ENCODE data around the gene TMEM240. TPM values are rescaled to one million over a fixed set of nuclear protein-coding genes. Genes with fewer than 3 reads are reported as not detected.

TMEM240 gene
- total and polyA plus RNA-seq, 2 donors (not counting 3 experiments of a cell fraction or from before 2014, with no cell fraction given): 7.0 to 7.6 TPM

- H3K4me1 ChIP-seq (ENCODE audit: control insufficient read depth, extremely low read depth, insufficient read depth, low read length): no peaks in the 10 kb centered on the region
- no peaks in the 10 kb centered on the region for H4K20me1 ChIP-seq (replicated peaks; ENCODE audit: control insufficient read depth, extremely low read depth, insufficient read depth, low read length)
- H3K27me3 ChIP-seq (ENCODE audit: control insufficient read depth in 2 of 2, insufficient read depth in 2 of 2, low read length in 2 of 2): no peaks in the 10 kb centered on the region
- H3K27ac ChIP-seq (ENCODE audit: insufficient read depth, low read depth, low read length): no peak overlapping the region
- H2AFZ ChIP-seq (ENCODE audit: low read depth, low read length): no peak overlapping the region
- no peak overlapping the region for H3K4me3 ChIP-seq (replicated peaks in 1 of 3; ENCODE audit: insufficient read depth in 1 of 3, low read depth in 1 of 3, low read length in 3 of 3)
- peaks cover 7% of the 10 kb centered on the region for H3K79me2 ChIP-seq (ENCODE audit: control insufficient read depth, insufficient read depth, low read length)
- no peaks in the 10 kb centered on the region for H3K9me1 ChIP-seq (replicated peaks; ENCODE audit: control insufficient read depth, extremely low read depth, insufficient read depth, low read length)
- DNase-seq (ENCODE audit: low read depth, low spot score) (no peak), FAIRE-seq (no peak)
- H3K4me2 ChIP-seq (ENCODE audit: insufficient read depth, low read length): no peak overlapping the region
- POLR2A ChIA-PET: no interaction called here
- CTCF ChIA-PET: no interaction called here
- dilution Hi-C loops (cut with MboI; ENCODE audit: extremely low pct_ligation_motif_present, low sequenced_read_pairs) (no loop called here), intact Hi-C loops (cut with micrococcal nuclease) (no loop called here)
- no peak for TF ChIP-seq JUN (IDR thresholded peaks at IDR 0.05; ENCODE audit: borderline replicate concordance, insufficient read depth, insufficient read length, low read depth)
- no peak for TF ChIP-seq MAX (IDR thresholded peaks at IDR 0.05; ENCODE audit: insufficient read depth, insufficient read length)
- TF ChIP-seq FOS (IDR thresholded peaks at IDR 0.05; ENCODE audit: borderline replicate concordance, insufficient read depth, low read length): no peak
- no peak for TF ChIP-seq EZH2 (IDR thresholded peaks at IDR 0.05; ENCODE audit: borderline replicate concordance, low read depth, low read length, severe bottlenecking)
- no peak for TF ChIP-seq CTCF (IDR thresholded peaks at IDR 0.05; ENCODE audit: extremely low read depth in 1 of 2, insufficient read depth in 1 of 2, low read depth in 1 of 2, low read length in 2 of 2)
- no peak for TF ChIP-seq GATA2 (IDR thresholded peaks at IDR 0.05; ENCODE audit: insufficient read depth, insufficient read length, low read depth, low read length)
- TF ChIP-seq POLR2AphosphoS5 (IDR thresholded peaks at IDR 0.05; ENCODE audit: insufficient read depth, low read depth, low read length): no peak
- TF ChIP-seq MYC (IDR thresholded peaks at IDR 0.05; ENCODE audit: low read depth, low read length): no peak
- no peak for TF ChIP-seq POLR2A (IDR thresholded peaks at IDR 0.05; ENCODE audit: low read depth, low read length)
- H3K36me3 ChIP-seq (ENCODE audit: control insufficient read depth in 2 of 2, extremely low read depth in 1 of 2, insufficient read depth in 2 of 2, low read length in 2 of 2): peaks cover 0 to 4% of the 10 kb centered on the region in 2 experiments
- H3K9me3 ChIP-seq (replicated peaks; ENCODE audit: control insufficient read depth, insufficient read depth, low read length): no peaks in the 10 kb centered on the region
- BruUV-seq (replicated peaks): no TSS peak
- no peak overlapping the region for H3K9ac ChIP-seq (replicated peaks; ENCODE audit: extremely low read depth, insufficient read depth, low read length)
These were observed 5.0 kb downstream of the TMEM240 start for GRCh38 chr1:1535201-1536018.
